ENCODE measurements around the gene MAPK1IP1L. TPM values are rescaled to one million over a fixed set of nuclear protein-coding genes. Genes with fewer than 3 reads are reported as not detected.
"Not testable (repeated sequence)": the region's sequence is repeated elsewhere in the genome, so short reads cannot be mapped to it uniquely, and the experiment has no call there.

MAPK1IP1L gene
- total RNA-seq, 6 donors from 2014 or later = 22.0 to 81.8 (median 59.3) TPM

DNA sequence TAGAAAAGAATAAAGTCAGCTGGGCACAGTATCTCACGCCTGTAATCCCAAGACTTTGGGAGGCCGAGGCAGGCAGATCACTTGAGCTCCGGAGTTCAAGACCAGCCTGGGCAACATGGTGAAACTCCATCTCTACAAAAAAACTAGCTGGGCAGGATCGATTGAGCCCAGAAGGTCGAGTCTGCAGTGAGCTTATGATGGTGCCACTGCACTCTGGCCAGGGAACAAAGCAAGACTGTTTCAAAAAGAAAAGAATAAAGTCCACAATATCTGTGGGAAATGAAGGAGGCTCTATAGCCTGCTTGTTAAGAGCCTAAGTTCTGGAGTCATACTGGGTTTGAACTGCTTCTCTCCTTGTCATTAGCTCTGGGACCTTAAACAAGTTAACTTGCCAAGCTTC is 7.9 kb downstream of the MAPK1IP1L start:
- Histone ChIP-seq H3K9me3 (no peaks in the 10 kb centered on the region), H3K4me1 (peaks cover 11 to 18% (median 12%) of the 10 kb centered on the region in 4 donors), H3K36me3 (peaks cover 6 to 55% (median 16%) of the 10 kb centered on the region in 4 donors), H3K4me3 (no peak overlapping the region), H3K27ac (no peak overlapping the region), H3K27me3 (no peaks in the 10 kb centered on the region)
- DNase-seq = no peak
- ATAC-seq (ENCODE audit: low FRiP score in 2 of 2) = no peak
- WGBS, 2 donors = 97 to 98% methylated on average over 5 of the region's 5 CpGs
- TF ChIP-seq POLR2A (IDR thresholded peaks at IDR 0.05) (no peak), POLR2AphosphoS5 (IDR thresholded peaks at IDR 0.05) (no peak), EP300 (IDR thresholded peaks at IDR 0.05) (no peak)
- TF ChIP-seq, protein P1, sequence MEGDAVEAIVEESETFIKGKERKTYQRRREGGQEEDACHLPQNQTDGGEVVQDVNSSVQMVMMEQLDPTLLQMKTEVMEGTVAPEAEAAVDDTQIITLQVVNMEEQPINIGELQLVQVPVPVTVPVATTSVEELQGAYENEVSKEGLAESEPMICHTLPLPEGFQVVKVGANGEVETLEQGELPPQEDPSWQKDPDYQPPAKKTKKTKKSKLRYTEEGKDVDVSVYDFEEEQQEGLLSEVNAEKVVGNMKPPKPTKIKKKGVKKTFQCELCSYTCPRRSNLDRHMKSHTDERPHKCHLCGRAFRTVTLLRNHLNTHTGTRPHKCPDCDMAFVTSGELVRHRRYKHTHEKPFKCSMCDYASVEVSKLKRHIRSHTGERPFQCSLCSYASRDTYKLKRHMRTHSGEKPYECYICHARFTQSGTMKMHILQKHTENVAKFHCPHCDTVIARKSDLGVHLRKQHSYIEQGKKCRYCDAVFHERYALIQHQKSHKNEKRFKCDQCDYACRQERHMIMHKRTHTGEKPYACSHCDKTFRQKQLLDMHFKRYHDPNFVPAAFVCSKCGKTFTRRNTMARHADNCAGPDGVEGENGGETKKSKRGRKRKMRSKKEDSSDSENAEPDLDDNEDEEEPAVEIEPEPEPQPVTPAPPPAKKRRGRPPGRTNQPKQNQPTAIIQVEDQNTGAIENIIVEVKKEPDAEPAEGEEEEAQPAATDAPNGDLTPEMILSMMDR (IDR thresholded peaks at IDR 0.05) = no peak

DNA sequence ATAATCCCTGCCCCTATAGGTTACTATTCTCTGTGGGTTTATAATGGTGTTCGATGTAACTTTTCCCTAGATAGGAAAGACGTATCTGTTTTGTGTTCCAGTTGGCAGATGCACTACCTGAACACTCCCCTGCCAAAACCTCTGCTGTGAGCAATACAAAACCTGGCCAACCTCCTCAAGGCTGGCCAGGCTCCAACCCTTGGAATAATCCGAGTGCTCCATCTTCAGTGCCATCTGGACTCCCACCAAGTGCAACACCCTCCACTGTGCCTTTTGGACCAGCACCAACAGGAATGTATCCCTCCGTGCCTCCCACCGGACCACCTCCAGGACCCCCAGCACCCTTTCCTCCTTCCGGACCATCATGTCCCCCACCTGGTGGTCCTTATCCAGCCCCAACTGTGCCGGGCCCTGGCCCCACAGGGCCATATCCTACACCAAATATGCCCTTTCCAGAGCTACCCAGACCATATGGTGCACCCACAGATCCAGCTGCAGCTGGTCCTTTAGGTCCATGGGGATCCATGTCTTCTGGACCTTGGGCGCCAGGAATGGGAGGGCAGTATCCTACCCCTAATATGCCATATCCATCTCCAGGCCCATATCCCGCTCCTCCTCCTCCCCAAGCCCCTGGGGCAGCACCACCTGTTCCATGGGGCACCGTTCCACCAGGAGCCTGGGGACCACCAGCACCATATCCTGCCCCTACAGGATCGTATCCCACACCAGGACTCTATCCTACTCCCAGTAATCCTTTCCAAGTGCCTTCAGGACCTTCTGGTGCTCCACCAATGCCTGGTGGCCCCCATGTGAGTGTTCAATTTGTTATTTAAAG is 11.3 kb downstream of the MAPK1IP1L start:
- no peaks in the 10 kb centered on the region for H3K9me3 ChIP-seq
- DNase-seq = peak in 1 of 2 donors; percentile 5
- peaks cover 11 to 67% (median 23%) of the 10 kb centered on the region in 4 donors for H3K36me3 ChIP-seq
- ATAC-seq (ENCODE audit: low FRiP score in 2 of 2) = peak in 1 of 2 donors; percentile 35
- TF ChIP-seq, protein P1 (IDR thresholded peaks at IDR 0.05) = no peak
- TF ChIP-seq EP300 (IDR thresholded peaks at IDR 0.05) (no peak), POLR2AphosphoS5 (IDR thresholded peaks at IDR 0.05) (no peak), POLR2A (IDR thresholded peaks at IDR 0.05) (no peak)
- WGBS, 2 donors = 91 to 92% methylated on average over 10 to 11 of the region's 11 CpGs
- H3K27ac ChIP-seq = no peak overlapping the region
- no peak overlapping the region for H3K4me3 ChIP-seq
- H3K27me3 ChIP-seq = no peaks in the 10 kb centered on the region
- H3K4me1 ChIP-seq = peaks cover 0 to 3% (median 0%) of the 10 kb centered on the region in 4 donors

DNA sequence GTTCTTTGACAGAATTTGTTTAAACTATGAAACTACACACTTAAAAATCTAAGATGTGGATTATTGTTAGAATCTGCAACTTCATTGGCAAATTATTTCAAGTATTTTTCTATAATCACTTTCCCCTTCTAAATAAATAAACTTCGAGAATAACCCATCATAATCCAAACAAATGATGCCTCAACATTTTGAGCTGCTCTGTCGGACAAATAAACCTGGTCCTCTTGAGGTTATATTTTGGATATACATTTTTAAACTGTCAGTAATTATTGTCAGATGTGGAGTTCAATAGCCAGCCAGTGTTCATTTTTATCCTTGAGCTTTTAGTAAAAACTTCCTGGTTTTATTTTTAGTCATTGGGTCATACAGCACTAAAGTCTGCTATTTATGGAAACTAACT is 13.4 kb downstream of the MAPK1IP1L start:
- ATAC-seq (ENCODE audit: low FRiP score in 2 of 2); H3K27me3 ChIP-seq; H3K4me3 ChIP-seq; H3K9me3 ChIP-seq; H3K4me1 ChIP-seq; DNase-seq: not testable (repeated sequence)
- peaks cover 11 to 55% (median 23%) of the 10 kb centered on the region in 4 donors for H3K36me3 ChIP-seq
- H3K27ac ChIP-seq = peak overlapping the region in 1 of 4 donors; percentile 2
- WGBS, 2 donors = 66 to 85% methylated on average over 2 of the region's 2 CpGs

DNA sequence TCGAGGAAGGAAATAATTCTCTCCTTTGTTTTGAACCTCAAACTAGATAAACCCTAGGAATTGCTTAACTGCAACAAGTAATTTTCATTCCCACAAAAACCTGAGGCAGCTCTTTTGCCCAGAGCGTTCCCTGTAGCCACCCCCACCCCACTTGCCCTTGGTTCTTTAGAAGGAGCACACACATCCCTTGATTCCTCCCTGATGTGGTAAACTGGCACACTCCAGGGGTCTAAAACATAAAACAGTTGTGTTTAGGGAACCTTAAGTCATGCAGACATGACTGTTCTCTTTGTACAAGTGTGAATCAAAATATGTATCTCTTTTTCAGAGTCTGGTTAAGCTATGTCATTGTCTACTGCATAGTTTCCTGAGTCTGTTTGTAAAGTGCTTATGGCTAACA is 14.0 kb downstream of the MAPK1IP1L start:
- Histone ChIP-seq H3K4me1 (peaks cover 0 to 3% (median 0%) of the 10 kb centered on the region in 4 donors), H3K27ac (peak overlapping the region in 1 of 4 donors; percentile 2), H3K4me3 (no peak overlapping the region), H3K36me3 (peaks cover 11 to 53% (median 23%) of the 10 kb centered on the region in 4 donors), H3K27me3 (no peaks in the 10 kb centered on the region), H3K9me3 (no peaks in the 10 kb centered on the region)
- ATAC-seq (ENCODE audit: low FRiP score in 2 of 2) = no peak
- DNase-seq = no peak
- TF ChIP-seq, protein P1 (IDR thresholded peaks at IDR 0.05) = no peak
- TF ChIP-seq EP300 (IDR thresholded peaks at IDR 0.05) (no peak), POLR2A (IDR thresholded peaks at IDR 0.05) (no peak), POLR2AphosphoS5 (IDR thresholded peaks at IDR 0.05) (no peak)
- WGBS, 2 donors = 69 to 78% methylated on average over 2 of the region's 2 CpGs

DNA sequence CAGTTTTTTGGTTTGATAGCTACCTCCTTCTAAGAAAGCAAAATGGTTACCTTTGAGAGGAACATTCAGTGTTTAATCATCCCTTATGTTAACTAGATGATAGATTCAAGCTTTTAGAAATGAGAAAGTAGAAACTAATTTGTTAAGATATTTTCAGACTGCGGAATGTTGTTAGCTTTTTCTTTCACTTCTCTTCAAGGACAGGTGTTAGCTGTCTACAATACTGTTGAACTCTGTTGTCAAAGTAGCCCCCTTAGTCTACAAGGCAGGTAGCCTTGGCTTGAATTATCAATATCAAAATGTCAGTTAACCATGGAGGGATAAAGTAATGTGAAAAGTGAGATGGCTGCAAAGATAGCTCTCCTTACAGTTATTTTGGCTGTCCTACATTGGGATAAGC is 14.8 kb downstream of the MAPK1IP1L start:
- no peaks in the 10 kb centered on the region for H3K9me3 ChIP-seq
- H3K36me3 ChIP-seq = peaks cover 11 to 45% (median 23%) of the 10 kb centered on the region in 4 donors
- WGBS, 2 donors = 100% methylated on average over 1 of the region's 1 CpG
- H3K4me1 ChIP-seq = peaks cover 0 to 3% (median 0%) of the 10 kb centered on the region in 4 donors
- ATAC-seq (ENCODE audit: low FRiP score in 2 of 2) (no peak), DNase-seq (no peak)
- TF ChIP-seq, protein P1 (IDR thresholded peaks at IDR 0.05) = no peak
- TF ChIP-seq POLR2A (IDR thresholded peaks at IDR 0.05) (no peak), POLR2AphosphoS5 (IDR thresholded peaks at IDR 0.05) (no peak), EP300 (IDR thresholded peaks at IDR 0.05) (no peak)
- H3K4me3 ChIP-seq = no peak overlapping the region
- no peaks in the 10 kb centered on the region for H3K27me3 ChIP-seq
- no peak overlapping the region for H3K27ac ChIP-seq
